Activated T-cell treated with anti-CD3 and anti-CD28 coated beads for 1 hour (primary cell): ENCODE measurements around the gene SMURF1.

Experiments used
- DNase-seq: peaks from one replicate; pipeline ENCODE4 v3.0.0-alpha.2; 2020; ENCODE audit warnings: low read depth

Gene SMURF1

GRCh38 chr7:99029466-99030435 lies 114.2 kb downstream of the SMURF1 start:
- DNase-seq, result no peak

- DNase-seq, result no peak
These were observed 115.5 kb downstream of the SMURF1 start for GRCh38 chr7:99028261-99028973.

GRCh38 chr7:99027841-99028240 lies 116.1 kb downstream of the SMURF1 start:
- DNase-seq, result no peak

DNA sequence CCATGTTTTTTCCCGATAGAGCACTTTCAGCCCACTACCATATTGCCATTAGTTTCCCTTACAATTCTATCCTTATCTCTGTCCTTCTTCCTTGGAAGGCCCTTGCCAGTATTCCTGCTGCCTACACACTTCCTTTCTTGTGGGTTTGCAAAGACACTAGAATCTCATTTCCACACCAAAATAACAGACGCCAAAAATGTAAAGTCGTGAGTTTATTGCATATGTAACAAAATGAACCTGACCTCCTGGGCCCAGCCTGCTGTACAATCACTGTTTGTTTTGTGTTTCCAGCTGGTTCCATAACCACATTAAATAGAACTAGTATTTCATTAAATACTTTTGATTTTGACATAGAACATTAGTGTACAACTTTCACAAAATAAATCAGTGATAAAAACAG lies 116.7 kb downstream of the SMURF1 start:
- DNase-seq, result no peak

DNA sequence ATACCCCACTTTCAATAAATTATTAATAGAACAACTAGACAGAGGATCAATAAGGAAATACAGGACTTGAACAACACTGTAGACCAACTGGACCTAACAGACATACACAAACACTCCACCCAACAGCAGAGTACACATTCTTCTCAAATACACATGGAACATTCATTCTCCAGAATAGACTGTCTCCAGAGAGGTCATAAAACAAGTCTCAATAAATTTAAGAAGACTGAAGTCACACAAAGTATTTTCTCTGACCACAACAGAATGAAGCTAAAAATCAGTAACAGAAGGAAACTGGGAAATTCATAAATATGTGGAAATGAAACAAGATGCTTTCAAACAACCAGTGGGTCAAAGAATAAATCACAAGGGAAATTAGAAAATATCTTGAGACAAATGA lies 119.8 kb downstream of the SMURF1 start:
- no peak for DNase-seq

- DNase-seq, result no peak
These were observed 121.9 kb downstream of the SMURF1 start for GRCh38 chr7:99021941-99022560.

DNA sequence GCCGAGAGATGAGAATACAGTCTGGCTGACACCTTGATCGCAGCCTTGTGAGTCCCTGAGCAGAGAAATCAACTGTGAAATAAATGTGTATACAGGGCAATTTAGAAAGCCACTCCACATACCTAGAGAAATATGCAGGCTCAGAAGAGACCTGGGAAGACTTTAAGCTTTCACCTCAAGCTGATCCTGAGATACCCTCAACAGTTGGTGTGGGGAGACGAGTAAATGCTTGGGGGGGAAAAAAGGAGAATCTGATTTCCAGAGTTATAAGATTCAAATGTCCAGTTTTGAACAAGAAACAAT lies 123.5 kb downstream of the SMURF1 start:
- no peak for DNase-seq

DNA sequence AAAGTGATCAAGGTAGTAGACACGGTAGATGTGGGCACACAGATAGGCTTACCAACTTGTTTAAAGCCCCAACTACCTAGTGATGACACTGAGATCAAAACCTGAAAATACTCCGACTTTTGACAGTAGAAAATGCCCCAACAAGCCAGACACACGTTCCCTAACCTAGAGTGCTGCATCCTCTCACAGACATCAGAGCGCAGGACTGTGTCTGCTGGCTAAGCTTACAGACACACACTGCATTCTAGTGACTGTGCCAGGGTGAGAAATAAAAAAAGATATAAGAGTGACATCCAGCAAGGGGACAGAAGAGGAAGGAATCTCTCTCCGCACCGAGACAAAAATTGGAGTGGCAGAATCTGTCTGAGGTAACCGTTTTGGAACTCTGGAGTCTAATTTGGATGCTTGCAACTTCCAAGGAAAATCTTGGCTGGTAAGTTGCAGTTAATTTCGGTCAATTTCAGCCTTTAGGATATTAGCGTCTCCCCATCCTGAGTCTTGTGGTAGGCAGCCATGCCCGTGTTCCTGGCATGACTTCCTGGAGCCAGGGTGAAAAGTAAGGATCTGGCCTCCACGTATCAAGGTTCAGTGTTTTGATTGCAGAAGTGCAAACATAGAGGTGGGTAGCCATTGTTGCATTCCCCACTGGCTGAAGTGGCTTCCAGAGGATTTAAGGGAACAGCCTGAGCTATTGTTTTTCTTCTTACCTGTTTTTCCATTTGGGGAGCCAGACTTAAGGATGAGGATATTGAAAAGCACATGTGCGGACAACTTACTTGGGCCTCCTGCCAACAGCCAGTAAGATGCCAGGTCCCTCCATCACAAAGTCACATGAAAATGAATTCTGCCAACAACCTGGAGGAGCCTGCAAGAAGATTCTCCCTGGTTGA lies 124.1 kb downstream of the SMURF1 start:
- no peak for DNase-seq

- DNase-seq, result no peak
These were observed 127.7 kb downstream of the SMURF1 start for GRCh38 chr7:99016196-99016595.

- no peak for DNase-seq
These were observed 129.6 kb downstream of the SMURF1 start for GRCh38 chr7:99014113-99014985.

- DNase-seq, result no peak
These were observed 130.4 kb downstream of the SMURF1 start for GRCh38 chr7:99013266-99014112.

DNA sequence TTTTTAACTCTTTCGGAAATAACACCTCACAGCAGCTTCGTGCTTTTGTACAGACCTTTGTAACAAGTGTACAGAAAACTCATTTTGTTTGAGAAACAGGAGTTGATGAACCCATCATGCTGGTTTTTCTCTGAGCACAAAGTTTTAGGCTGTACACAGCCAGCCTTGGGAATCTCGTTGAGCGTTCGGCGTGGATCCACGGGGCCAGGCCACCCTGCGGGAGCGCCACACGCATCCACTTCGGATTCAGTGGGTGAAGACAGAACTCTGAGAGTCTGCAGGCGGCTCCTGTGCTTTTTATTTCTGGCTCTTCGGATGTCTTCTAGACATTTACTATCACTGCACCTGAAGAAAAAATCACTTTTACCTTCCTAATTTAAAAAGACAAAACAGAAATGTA lies 131.2 kb downstream of the SMURF1 start:
- no peak for DNase-seq

GRCh38 chr7:99011706-99012404 lies 132.1 kb downstream of the SMURF1 start:
- no peak for DNase-seq

DNA sequence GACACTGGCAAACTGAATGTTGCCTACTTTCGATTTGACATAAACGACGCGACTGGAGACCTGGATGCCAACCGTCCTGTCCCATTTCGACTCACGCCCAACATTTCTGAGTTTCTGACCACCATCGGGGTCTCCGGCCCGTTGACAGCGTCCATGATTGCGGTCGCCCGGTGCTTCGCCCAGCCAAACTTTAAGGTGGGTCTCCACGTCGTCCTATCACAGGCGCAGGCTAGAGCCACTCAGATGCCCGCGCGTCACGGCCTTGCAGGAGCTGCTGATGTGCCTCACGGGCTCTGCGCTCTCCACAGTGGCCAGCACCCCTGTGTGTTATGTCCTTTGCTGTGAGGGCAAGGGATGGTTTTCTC lies 132.6 kb downstream of the SMURF1 start:
- no peak for DNase-seq

DNA sequence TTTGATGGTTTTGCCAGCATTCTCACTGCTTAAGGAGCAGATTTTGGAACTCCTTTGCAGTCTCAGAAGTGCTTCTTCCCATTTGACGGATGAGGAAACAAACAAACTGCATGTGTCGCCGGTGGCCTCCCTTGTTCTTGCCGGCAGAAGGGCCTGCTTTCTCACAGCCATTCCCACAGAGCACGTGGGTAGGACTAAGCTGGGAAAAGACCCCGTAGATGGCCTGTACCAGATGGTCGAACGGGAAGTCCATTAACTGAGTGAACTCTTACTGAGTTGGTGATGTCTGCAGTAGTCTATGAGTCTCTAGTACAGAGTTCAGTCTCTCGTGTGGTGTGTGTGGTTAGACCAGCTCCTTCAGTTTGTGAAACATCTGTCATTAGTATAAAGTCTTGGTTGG lies 133.6 kb downstream of the SMURF1 start:
- DNase-seq, result no peak

GRCh38 chr7:99008921-99009530 lies 134.9 kb downstream of the SMURF1 start:
- no peak for DNase-seq

GRCh38 chr7:99008181-99008631 lies 135.7 kb downstream of the SMURF1 start:
- DNase-seq, result no peak

DNA sequence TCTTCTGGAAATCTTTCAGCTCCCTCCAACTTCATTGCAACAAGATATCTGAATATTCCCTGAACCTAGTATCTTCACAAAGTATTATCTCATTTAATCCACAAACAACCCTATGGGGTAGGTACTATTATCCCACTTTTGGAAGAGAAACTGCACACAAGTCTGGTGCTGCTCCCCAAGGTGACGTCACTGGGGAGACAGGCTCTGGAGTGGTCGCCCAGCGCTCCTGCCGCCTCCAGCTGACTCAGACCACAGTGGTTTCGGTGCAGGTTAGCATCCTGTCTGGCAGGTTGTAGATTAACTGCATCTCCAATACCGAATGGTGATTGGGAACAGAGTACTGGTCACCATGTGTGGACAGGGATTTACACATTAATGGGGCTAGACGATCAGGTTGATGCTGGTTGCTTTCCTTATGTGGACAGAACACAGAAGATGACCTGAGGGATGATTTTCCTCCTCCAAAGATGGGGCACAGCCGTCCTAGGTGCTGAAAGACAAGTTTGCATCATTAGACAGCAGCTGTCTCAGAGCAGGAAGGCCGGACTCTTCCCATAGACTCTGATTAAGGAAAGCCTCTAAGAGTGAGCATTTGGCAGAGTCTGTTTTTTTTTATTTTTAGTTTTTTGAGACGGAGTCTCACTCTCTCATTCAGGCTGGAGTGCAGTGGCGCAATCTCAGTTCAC lies 137.0 kb downstream of the SMURF1 start:
- DNase-seq, result no peak
